H1 (cell line): ENCODE results near the gene VEPH1. TPM values are rescaled to one million over a fixed set of nuclear protein-coding genes. Genes with fewer than 3 reads are reported as not detected.

Source experiments
- CTCF ChIA-PET: fragments of 300-600 bp; sonication (Branson Sonifier 250); formaldehyde crosslinking; loops from one replicate; lab custom pipeline; 2021; ENCODE audit not compliant: partially characterized antibody; lab: Charles Lee
- POLR2A ChIA-PET: fragments of 300-600 bp; sonication (Branson Sonifier 250); formaldehyde crosslinking; loops from one replicate; lab custom pipeline; 2021; ENCODE audit warnings: inconsistent platforms; ENCODE audit not compliant: partially characterized antibody; lab: Charles Lee
- DNase-seq, 2 experiments: peaks; one replicate each; pipeline versions ENCODE4 v3.0.0 to v3.0.0-alpha.2; 2010 to 2022; ENCODE audit warnings: low spot score in 2 of 2, low read depth in 1 of 2, mixed read lengths in 1 of 2
- FAIRE-seq: peaks from 2 replicates; lab custom pipeline; 2011; peaks lifted over from hg19 to GRCh38; lab: Jason Lieb, UNC
- H2AFZ ChIP-seq: 2 replicates; pipeline ENCODE4 v1.8.1; 2012; ENCODE audit warnings: low read length, inconsistent platforms
- H2AK5ac ChIP-seq: 2 replicates; pipeline ENCODE4 v1.6.1; 2013; ENCODE audit warnings: low read depth, low read length
- H2BK120ac ChIP-seq: replicated peaks from 2 replicates; pipeline ENCODE3; 2013; ENCODE audit warnings: low read depth, low read length, inconsistent platforms
- H2BK12ac ChIP-seq: 2 replicates; pipeline ENCODE4 v1.6.1; 2013; ENCODE audit warnings: low read depth, low read length
- H2BK15ac ChIP-seq: 2 replicates; pipeline ENCODE4 v1.6.1; 2013; ENCODE audit warnings: low read length
- H2BK20ac ChIP-seq: 2 replicates; pipeline ENCODE4 v1.6.1; 2013; ENCODE audit warnings: low read length
- H2BK5ac ChIP-seq: 2 replicates; pipeline ENCODE4 v1.6.1; 2013; ENCODE audit warnings: low read depth, low read length
- H3K14ac ChIP-seq: 2 replicates; pipeline ENCODE4 v1.6.1; 2013; ENCODE audit warnings: inconsistent platforms; ENCODE audit not compliant: insufficient read length
- H3K18ac ChIP-seq: 2 replicates; pipeline ENCODE4 v1.6.1; 2013; ENCODE audit warnings: low read length; ENCODE audit errors: extremely low read depth
- H3K23ac ChIP-seq: 2 replicates; pipeline ENCODE4 v1.6.1; 2013; ENCODE audit warnings: inconsistent platforms; ENCODE audit not compliant: insufficient read length
- H3K23me2 ChIP-seq: 2 replicates; pipeline ENCODE4 v1.6.1; 2013; ENCODE audit warnings: low read depth, low read length
- H3K27ac ChIP-seq: 2 replicates; pipeline ENCODE4 v1.6.1; 2011; ENCODE audit warnings: low read depth, low read length, inconsistent platforms
- H3K27me3 ChIP-seq, 4 experiments: replicated peaks in 1 of 4; 1 replicate in 1 of 4; 2 replicates in 3 of 4; pipeline versions ENCODE4 v1.6.1 to v1.8.1; 2011 to 2013; ENCODE audit warnings: low read length in 3 of 4, mild to moderate bottlenecking in 3 of 4, inconsistent platforms in 2 of 4, mixed read lengths in 2 of 4, moderate library complexity in 1 of 4; ENCODE audit not compliant: control insufficient read depth in 3 of 4, insufficient read depth in 3 of 4; ENCODE audit errors: extremely low read depth in 1 of 4
- H3K36me3 ChIP-seq, 4 experiments: 2 replicates each; pipeline versions ENCODE4 v1.6.1 to v1.8.1; 2011 to 2013; ENCODE audit warnings: mild to moderate bottlenecking in 4 of 4, low read length in 3 of 4, moderate library complexity in 2 of 4, control low read depth in 1 of 4, inconsistent platforms in 1 of 4; ENCODE audit not compliant: insufficient read depth in 4 of 4, control insufficient read depth in 2 of 4
- H3K4ac ChIP-seq: replicated peaks from 2 replicates; pipeline ENCODE3; 2013; ENCODE audit warnings: low read length, low read depth, mixed read lengths, inconsistent platforms; ENCODE audit not compliant: insufficient read length
- H3K4me1 ChIP-seq, 4 experiments: replicated peaks in 1 of 4; 1 replicate in 1 of 4; 2 replicates in 3 of 4; pipeline versions ENCODE4 v1.6.1 to v1.8.1; 2011 to 2013; ENCODE audit warnings: low read length in 3 of 4, inconsistent platforms in 2 of 4, mixed read lengths in 1 of 4; ENCODE audit not compliant: insufficient read depth in 4 of 4, control insufficient read depth in 3 of 4
- H3K4me2 ChIP-seq, 2 experiments: 2 replicates each; pipeline versions ENCODE4 v1.6.1 to v1.8.1; 2011 to 2013; ENCODE audit warnings: low read depth in 2 of 2, low read length in 2 of 2, control low read depth in 1 of 2, inconsistent platforms in 1 of 2, mild to moderate bottlenecking in 1 of 2; ENCODE audit not compliant: insufficient read depth in 1 of 2
- H3K4me3 ChIP-seq, 4 experiments: fragments of 200-600, 300-600 bp in 1 of 4; sonication (generic), shearing (Covaris generic), sonication (Bioruptor Twin) in 1 of 4; 2 replicates each; pipeline versions ENCODE4 v1.5.1 to v1.8.1; 2011 to 2016; ENCODE audit warnings: low read length in 4 of 4, low read depth in 3 of 4, control low read depth in 2 of 4, inconsistent platforms in 2 of 4, mild to moderate bottlenecking in 2 of 4, mixed read lengths in 1 of 4, moderate library complexity in 1 of 4; ENCODE audit not compliant: insufficient read depth in 2 of 4; ENCODE audit errors: extremely low read depth in 1 of 4
- H3K56ac ChIP-seq: replicated peaks from 2 replicates; pipeline ENCODE3; 2013; ENCODE audit warnings: low read depth, mild to moderate bottlenecking, mixed read lengths, low read length, inconsistent platforms; ENCODE audit not compliant: insufficient read length
- H3K79me1 ChIP-seq: 2 replicates; pipeline ENCODE4 v1.6.1; 2013; ENCODE audit warnings: low read depth, low read length, control low read depth
- H3K79me2 ChIP-seq, 2 experiments: 2 replicates each; pipeline versions ENCODE4 v1.6.1 to v1.8.1; 2012 to 2013; ENCODE audit warnings: low read length in 2 of 2, mild to moderate bottlenecking in 2 of 2, inconsistent platforms in 1 of 2; ENCODE audit not compliant: insufficient read depth in 2 of 2, control insufficient read depth in 1 of 2
- H3K9ac ChIP-seq, 4 experiments: replicated peaks in 1 of 4; 1 replicate in 1 of 4; 2 replicates in 3 of 4; pipeline versions ENCODE4 v1.6.1 to v1.8.1; 2011 to 2013; ENCODE audit warnings: low read depth in 3 of 4, low read length in 3 of 4, control low read depth in 2 of 4, mild to moderate bottlenecking in 2 of 4, moderate library complexity in 2 of 4, inconsistent platforms in 1 of 4; ENCODE audit errors: extremely low read depth in 1 of 4
- H3K9me3 ChIP-seq, 2 experiments: 2 replicates each; pipeline versions ENCODE4 v1.6.1 to v1.8.1; 2012 to 2013; ENCODE audit warnings: mild to moderate bottlenecking in 2 of 2, moderate library complexity in 2 of 2, control low read depth in 1 of 2, inconsistent platforms in 1 of 2, low read depth in 1 of 2, low read length in 1 of 2, mixed read lengths in 1 of 2; ENCODE audit not compliant: insufficient read depth in 2 of 2
- H4K20me1 ChIP-seq, 2 experiments: replicated peaks in 1 of 2; 2 replicates each; pipeline versions ENCODE3 to v1.8.1; 2011 to 2013; ENCODE audit warnings: inconsistent platforms in 2 of 2, low read length in 2 of 2, mild to moderate bottlenecking in 1 of 2; ENCODE audit not compliant: insufficient read depth in 2 of 2, control insufficient read depth in 1 of 2
- H4K5ac ChIP-seq: 2 replicates; pipeline ENCODE4 v1.6.1; 2013; ENCODE audit warnings: low read length, low read depth, mixed read lengths, inconsistent platforms; ENCODE audit not compliant: insufficient read length
- H4K8ac ChIP-seq: 2 replicates; pipeline ENCODE4 v1.8.0; 2013; ENCODE audit warnings: mild to moderate bottlenecking, moderate library complexity, low read length, inconsistent platforms; ENCODE audit not compliant: insufficient read depth; ENCODE audit errors: extremely low read depth
- H4K91ac ChIP-seq: replicated peaks from 2 replicates; pipeline ENCODE3; 2013; ENCODE audit warnings: low read length, mixed read lengths, inconsistent platforms; ENCODE audit not compliant: insufficient read length
- TCF12 ChIP-seq: IDR thresholded peaks from 2 replicates; pipeline ENCODE4 v1.6.1; 2011; ENCODE audit warnings: low read depth, mild to moderate bottlenecking, low read length
- YY1 ChIP-seq: IDR thresholded peaks from 2 replicates; pipeline ENCODE4 v1.6.1; 2011; ENCODE audit warnings: low read depth, mild to moderate bottlenecking, low read length
- WGBS, 2 experiments: shearing (Covaris generic) in 1 of 2; methylation state at CpG; one replicate each; pipeline versions ENCODE4 v1.1.6 to v1.1.7; 2013 to 2015; ENCODE audit warnings: low lambda C conversion rate in 2 of 2, mixed read lengths in 2 of 2, inconsistent platforms in 1 of 2, low coverage in 1 of 2, missing lambda C conversion rate in 1 of 2; ENCODE audit not compliant: insufficient replicate concordance in 2 of 2, insufficient coverage in 1 of 2, insufficient read length in 1 of 2; ENCODE audit errors: extremely low coverage in 1 of 2, missing lambda C conversion rate in 1 of 2; 5-methylcytosine and 5-hydroxymethylcytosine counted together
- polyA plus RNA-seq, 7 experiments: library from polyadenylated mRNA; depleted of rRNA in 3 of 7; stranded (reverse) in 5 of 7; unstranded in 2 of 7; fragments of >200 nt in 5 of 7; fragments of 200-250 nt in 2 of 7; gene quantifications; 1 replicate in 5 of 7; 2 replicates in 1 of 7; 4 replicates in 1 of 7; pipeline versions ENCODE4 v1.2.1 to v1.2.3, GENCODE V29; 2011 to 2013; ENCODE audit warnings: missing spikeins in 2 of 7, mixed read lengths in 2 of 7
- total RNA-seq: library from RNA; stranded (reverse); fragmentation: NEBNext Ultra II Directional; extraction: Animal tissue kit (Norgen Biotek cat#: 25700); gene quantifications from 2 replicates; pipeline ENCODE4 v1.2.1, GENCODE V29; 2021

Gene VEPH1
- total and polyA plus RNA-seq, 2 of the 8 experiments (the other 6 are each of a cell fraction or from before 2014, with no cell fraction given): 12.0 to 18.3 TPM

DNA sequence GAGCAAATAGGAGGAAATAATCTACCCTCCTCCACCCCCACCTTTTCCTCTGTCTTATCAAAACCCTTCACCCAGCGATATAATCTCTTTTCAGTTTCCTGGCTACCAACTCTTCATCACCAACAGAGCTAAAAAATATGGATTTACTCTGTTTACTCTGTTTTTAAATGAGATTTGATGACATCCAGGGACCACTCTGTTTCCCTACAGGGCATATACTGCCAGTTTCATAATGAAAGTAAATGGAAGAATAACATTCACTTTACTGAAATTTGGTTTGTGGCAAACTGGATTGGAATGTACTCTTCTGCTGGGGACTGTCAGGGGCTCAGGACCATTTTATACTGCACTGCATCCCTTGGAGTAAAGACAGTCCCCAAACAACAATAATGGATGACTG is 146.7 kb downstream of the VEPH1 start:
- Histone ChIP-seq H3K4ac (no peak overlapping the region), H3K4me3 (no peak overlapping the region), H3K23me2 (no peaks in the 10 kb centered on the region), H3K4me1 (peaks cover 0 to 4% (median 0%) of the 10 kb centered on the region in 4 experiments; a peak in 1 of 7 replicates), H2BK20ac (no peak overlapping the region), H4K8ac (no peak overlapping the region), H2BK12ac (no peak overlapping the region), H3K36me3 (no peaks in the 10 kb centered on the region), H3K9ac (no peak overlapping the region), H2BK5ac (no peak overlapping the region), H2BK120ac (no peak overlapping the region), H3K79me1 (no peaks in the 10 kb centered on the region), H4K20me1 (no peaks in the 10 kb centered on the region), H2AK5ac (no peak overlapping the region), H3K27ac (no peak overlapping the region), H3K79me2 (no peaks in the 10 kb centered on the region), H3K9me3 (no peaks in the 10 kb centered on the region), H3K4me2 (no peak overlapping the region), H3K23ac (no peak overlapping the region), H4K5ac (no peak overlapping the region), H2BK15ac (no peak overlapping the region), H3K18ac (no peak overlapping the region), H3K14ac (no peak overlapping the region), H2AFZ (no peak overlapping the region), H3K56ac (no peak overlapping the region), H4K91ac (no peak overlapping the region), H3K27me3 (no peaks in the 10 kb centered on the region)
- DNase-seq: no peak
- ChIA-PET CTCF (interaction anchor here (0.6 to 2.7 kb wide), 5 partner anchors 9 to 176 kb away, joined by 3 to 12 read pairs (median 5); no protein-coding TSS in a partner anchor), POLR2A (no interaction called here)
- 87% methylated on average over 1 of the region's 1 CpG; no CpG with 5 or more reads in 1 of the 2 experiments for WGBS, 2 experiments
- no peak for FAIRE-seq
- TF ChIP-seq TCF12 (no peak), YY1 (no peak)
